Panc1 (cell line): ENCODE results near the gene TP53BP1. TPM values are rescaled to one million over a fixed set of nuclear protein-coding genes. Genes with fewer than 3 reads are reported as not detected.

Experiments used
- ATAC-seq: fragments of 200-7000 bp; cut with Tn5 transposase; 2 replicates; pipeline ENCODE4 v1.9.1; 2020; ENCODE audit warnings: mild to moderate bottlenecking, moderate library complexity
- BruUV-seq: library from RNA; stranded (reverse); fragments of 400-500 nt; replicated peaks from 2 replicates; lab custom pipeline; 2021; lab: Mats Ljungman, UMichigan
- CTCF ChIA-PET: fragments of 300-600 bp; sonication (Branson Sonifier 250); formaldehyde crosslinking; loops from one replicate; lab custom pipeline; 2022; ENCODE audit warnings: antibody characterized with exemption; lab: Charles Lee
- POLR2A ChIA-PET: fragments of 300-600 bp; sonication (Branson Sonifier 250); formaldehyde crosslinking; loops from one replicate; lab custom pipeline; 2022; ENCODE audit warnings: antibody characterized with exemption; lab: Charles Lee
- DNase-seq: peaks from one replicate; pipeline ENCODE4 v3.0.0-alpha.2; 2010; ENCODE audit warnings: low read depth, low spot score
- H3K27ac ChIP-seq: 2 replicates; pipeline ENCODE4 v1.5.1; 2011; ENCODE audit warnings: mild to moderate bottlenecking, low read length, inconsistent platforms
- H3K27me3 ChIP-seq: fragments of 200-500 bp; sonication (Bioruptor generic); 2 replicates; pipeline ENCODE4 v1.6.0; 2014; ENCODE audit warnings: low read length, inconsistent platforms; ENCODE audit not compliant: control insufficient read depth, insufficient read depth
- H3K36me3 ChIP-seq: fragments of 200-500 bp; sonication (Bioruptor generic); 2 replicates; pipeline ENCODE4 v1.5.1; 2014; ENCODE audit warnings: inconsistent platforms, mild to moderate bottlenecking, low read length, moderate library complexity; ENCODE audit not compliant: control insufficient read depth, insufficient read depth
- H3K4me1 ChIP-seq: 2 replicates; pipeline ENCODE4 v1.5.1; 2011; ENCODE audit warnings: inconsistent platforms, mild to moderate bottlenecking, low read length, moderate library complexity; ENCODE audit not compliant: control insufficient read depth, insufficient read depth
- H3K4me3 ChIP-seq, 2 experiments: 2 replicates each; pipeline ENCODE4 v1.5.1; 2011 to 2012; ENCODE audit warnings: low read depth in 2 of 2, low read length in 2 of 2, mild to moderate bottlenecking in 2 of 2, inconsistent platforms in 1 of 2, moderate library complexity in 1 of 2
- H3K9me3 ChIP-seq: fragments of 200-500 bp; sonication (Bioruptor generic); 2 replicates; pipeline ENCODE4 v1.5.1; 2014; ENCODE audit warnings: low read depth, mild to moderate bottlenecking, inconsistent platforms, low read length, moderate library complexity; ENCODE audit not compliant: control insufficient read depth, insufficient read depth
- CTCF ChIP-seq: fragments of 450-650 bp; IDR thresholded peaks from 2 replicates; pipeline ENCODE4 v1.5.1; 2017; ENCODE audit warnings: mild to moderate bottlenecking
- POLR2AphosphoS5 ChIP-seq: IDR thresholded peaks from 2 replicates; pipeline ENCODE4 v1.6.1; 2012; ENCODE audit warnings: mild to moderate bottlenecking, low read depth, low read length, moderate library complexity
- REST ChIP-seq, 2 experiments: IDR thresholded peaks; 2 replicates each; pipeline ENCODE4 v1.6.1; 2011 to 2012; ENCODE audit warnings: low read depth in 2 of 2, control low read depth in 1 of 2, low read length in 1 of 2, mild to moderate bottlenecking in 1 of 2, moderate library complexity in 1 of 2; ENCODE audit not compliant: insufficient read depth in 1 of 2
- SIN3A ChIP-seq: IDR thresholded peaks from 2 replicates; pipeline ENCODE4 v1.6.1; 2012; ENCODE audit warnings: low read depth, mild to moderate bottlenecking, low read length, moderate library complexity, borderline replicate concordance; ENCODE audit not compliant: insufficient read depth
- TCF7L2 ChIP-seq: IDR thresholded peaks from 2 replicates; pipeline ENCODE4 v1.6.1; 2011; ENCODE audit warnings: mild to moderate bottlenecking, low read depth, low read length, inconsistent platforms
- in situ Hi-C: cut with HindIII; loops from 2 replicates; pipeline ENCODE4 v1.10.0; 2016; ENCODE audit warnings: low sequenced_read_pairs, low pct_unique_long_range_greater_than_20kb
- intact Hi-C: fragments of 100-400 bp; cut with micrococcal nuclease; formaldehyde crosslinking; loops from one replicate; pipeline ENCODE4 v1.10.0; 2022; ENCODE audit not compliant: unreplicated experiment
- total RNA-seq: library from RNA; stranded (reverse); gene quantifications from one replicate; pipeline ENCODE4 v1.2.1, GENCODE V29; 2021; ENCODE audit not compliant: unreplicated experiment

Gene TP53BP1
- total RNA-seq, 1 experiment from 2014 or later: 80.3 TPM

GRCh38 chr15:43518197-43518761 lies 25.3 kb upstream of the TP53BP1 start:
- Histone ChIP-seq H3K9me3 (no peaks in the 10 kb centered on the region), H3K27me3 (no peaks in the 10 kb centered on the region; the same call in 1 of the 2 replicates), H3K27ac (no peak overlapping the region), H3K4me1 (peaks cover 5% of the 10 kb centered on the region; the same call in 1 of the 2 replicates), H3K36me3 (no peaks in the 10 kb centered on the region), H3K4me3 (peak overlapping the region; percentile 21 to 28; a peak in 2 of 4 replicates)
- no peak for TF ChIP-seq REST (IDR thresholded peaks at IDR 0.05; ENCODE audit: insufficient read depth in 1 of 2, low read depth in 2 of 2, low read length in 1 of 2)
- no peak for TF ChIP-seq SIN3A
- no peak for TF ChIP-seq CTCF
- no peak for TF ChIP-seq POLR2AphosphoS5
- TF ChIP-seq TCF7L2: no peak
- ChIA-PET CTCF (no interaction called here), POLR2A (no interaction called here)
- in situ Hi-C loops: no loop called here
- DNase-seq: no peak
- no TSS peak for BruUV-seq
- ATAC-seq: 0 out of 2 replicates have a peak, but pooled peaks have one; percentile 37
- intact Hi-C loops: no loop called here

- Histone ChIP-seq H3K4me3 (peak within 1 kb of the TSS; percentile 21 to 28; a peak in 2 of 4 replicates), H3K4me1 (peaks cover 5% of the 10 kb centered on the region; the same call in 1 of the 2 replicates), H3K27me3 (no peaks in the 10 kb centered on the region; the same call in 1 of the 2 replicates), H3K27ac (no peak within 1 kb of the TSS), H3K36me3 (no peaks in the 10 kb centered on the region), H3K9me3 (no peaks in the 10 kb centered on the region)
- BruUV-seq: no TSS peak
- DNase-seq (no peak), ATAC-seq (peak; percentile 29; the same call in 1 of the 2 replicates)
- in situ Hi-C loops (no loop called here), intact Hi-C loops (no loop called here)
- ChIA-PET CTCF (no interaction called here), POLR2A (no interaction called here)
- TF ChIP-seq TCF7L2: no peak
- TF ChIP-seq SIN3A: no peak
- TF ChIP-seq CTCF: no peak
- TF ChIP-seq POLR2AphosphoS5: no peak
- no peak for TF ChIP-seq REST (IDR thresholded peaks at IDR 0.05; ENCODE audit: insufficient read depth in 1 of 2, low read depth in 2 of 2, low read length in 1 of 2)
These were observed 24.6 kb upstream of the TP53BP1 start, which contains the start of gene MAP1A for GRCh38 chr15:43517354-43518196. TSS of gene MAP1A (plus strand) at chr15:43517608. CDS start at chr15:43521474, 3,866 bp downstream.
